ES-I3 (cell line): ENCODE measurements around the gene C2orf72.
"Not testable (repeated sequence)": the region's sequence is repeated elsewhere in the genome, so short reads cannot be mapped to it uniquely, and the experiment has no call there.

Source experiments
- H3K36me3 ChIP-seq: 2 replicates; pipeline ENCODE4 v1.6.1; 2013; ENCODE audit warnings: mild to moderate bottlenecking, low read length, control low read depth, moderate library complexity; ENCODE audit not compliant: insufficient read depth
- H3K4me1 ChIP-seq: 2 replicates; pipeline ENCODE4 v1.6.1; 2013; ENCODE audit warnings: mild to moderate bottlenecking, control low read depth, low read length; ENCODE audit not compliant: insufficient read depth
- H3K9ac ChIP-seq: 2 replicates; pipeline ENCODE4 v1.6.1; 2013; ENCODE audit warnings: low read depth, mild to moderate bottlenecking, low read length, moderate library complexity
- H3K9me3 ChIP-seq: 2 replicates; pipeline ENCODE4 v1.6.1; 2013; ENCODE audit warnings: mild to moderate bottlenecking, low read length, moderate library complexity; ENCODE audit not compliant: control insufficient read depth, insufficient read depth

C2orf72 gene

GRCh38 chr2:231059756-231060155 is 22.4 kb downstream of the C2orf72 start:
- peaks cover 9% of the 10 kb centered on the region for H3K36me3 ChIP-seq
- no peak overlapping the region for H3K9ac ChIP-seq
- no peaks in the 10 kb centered on the region for H3K9me3 ChIP-seq
- H3K4me1 ChIP-seq, result peaks cover 6% of the 10 kb centered on the region

- H3K4me1 ChIP-seq, result peaks cover 5% of the 10 kb centered on the region
- H3K9ac ChIP-seq, result no peak overlapping the region
- H3K9me3 ChIP-seq, result no peaks in the 10 kb centered on the region
- peaks cover 20% of the 10 kb centered on the region for H3K36me3 ChIP-seq
These were observed 25.5 kb downstream of the C2orf72 start for GRCh38 chr2:231062776-231063175.

- no peaks in the 10 kb centered on the region for H3K4me1 ChIP-seq
- no peaks in the 10 kb centered on the region for H3K9me3 ChIP-seq
- peaks cover 20% of the 10 kb centered on the region for H3K36me3 ChIP-seq
- no peak overlapping the region for H3K9ac ChIP-seq
These were observed 26.0 kb downstream of the C2orf72 start for GRCh38 chr2:231063347-231063746.

- H3K9me3 ChIP-seq, result no peaks in the 10 kb centered on the region
- no peak overlapping the region for H3K9ac ChIP-seq
- peaks cover 20% of the 10 kb centered on the region for H3K36me3 ChIP-seq
- no peaks in the 10 kb centered on the region for H3K4me1 ChIP-seq
These were observed 28.6 kb downstream of the C2orf72 start for GRCh38 chr2:231065966-231066365.

GRCh38 chr2:231067531-231067930 is 30.2 kb downstream of the C2orf72 start:
- H3K36me3 ChIP-seq, result peaks cover 21% of the 10 kb centered on the region
- H3K4me1 ChIP-seq, H3K9ac ChIP-seq: not testable (repeated sequence)

GRCh38 chr2:231068525-231069222 is 31.4 kb downstream of the C2orf72 start:
- Histone ChIP-seq H3K36me3 (peaks cover 24% of the 10 kb centered on the region), H3K9me3 (no peaks in the 10 kb centered on the region), H3K4me1 (no peaks in the 10 kb centered on the region), H3K9ac (no peak overlapping the region)

More at GRCh38 chr2:231067531-231067930, 30.2 kb downstream of the C2orf72 start:
- H3K9me3 ChIP-seq, result not testable (repeated sequence)

GRCh38 chr2:231069379-231070054 is 32.2 kb downstream of the C2orf72 start:
- Histone ChIP-seq H3K36me3 (peaks cover 19% of the 10 kb centered on the region), H3K9me3 (no peaks in the 10 kb centered on the region), H3K4me1 (no peaks in the 10 kb centered on the region), H3K9ac (no peak overlapping the region)

- Histone ChIP-seq H3K9me3 (no peaks in the 10 kb centered on the region), H3K4me1 (no peaks in the 10 kb centered on the region), H3K36me3 (peaks cover 44% of the 10 kb centered on the region), H3K9ac (no peak overlapping the region)
These were observed 47.2 kb downstream of the C2orf72 start for GRCh38 chr2:231084565-231084964.

- Histone ChIP-seq H3K9ac (no peak overlapping the region), H3K9me3 (no peaks in the 10 kb centered on the region), H3K36me3 (peaks cover 32% of the 10 kb centered on the region), H3K4me1 (no peaks in the 10 kb centered on the region)
These were observed 51.4 kb downstream of the C2orf72 start for GRCh38 chr2:231088754-231089153.

GRCh38 chr2:231093933-231094332 is 56.6 kb downstream of the C2orf72 start:
- no peaks in the 10 kb centered on the region for H3K4me1 ChIP-seq
- no peak overlapping the region for H3K9ac ChIP-seq
- 0 out of 2 replicates have a peak, but pooled peaks cover under 1% of the 10 kb centered on the region for H3K9me3 ChIP-seq
- H3K36me3 ChIP-seq, result peaks cover 22% of the 10 kb centered on the region; the same call in 1 of the 2 replicates

GRCh38 chr2:231094736-231095346 is 57.5 kb downstream of the C2orf72 start:
- no peak overlapping the region for H3K9ac ChIP-seq
- no peaks in the 10 kb centered on the region for H3K4me1 ChIP-seq
- peaks cover 5% of the 10 kb centered on the region; the same call in 1 of the 2 replicates for H3K9me3 ChIP-seq
- H3K36me3 ChIP-seq, result peaks cover 20% of the 10 kb centered on the region; the same call in 1 of the 2 replicates
